Neural cell (in vitro differentiated cells): ENCODE results near the gene ZMIZ2. TPM values are rescaled to one million over a fixed set of nuclear protein-coding genes. Genes with fewer than 3 reads are reported as not detected.

Source experiments
- H2AFZ ChIP-seq: fragments of 200-600, 300-800 bp; sonication (generic), shearing (Covaris generic); 2 replicates; pipeline ENCODE4 v1.6.0; 2014; ENCODE audit warnings: low read depth, mild to moderate bottlenecking, antibody characterized with exemption, low read length, moderate library complexity
- H3F3A ChIP-seq: fragments of 200-600 bp; shearing (Covaris generic); 2 replicates; pipeline ENCODE4 v1.6.1; 2016; ENCODE audit warnings: mild to moderate bottlenecking, moderate library complexity, mixed read lengths, antibody characterized with exemption, low read length; ENCODE audit not compliant: insufficient read depth, poor library complexity, severe bottlenecking
- H3K27ac ChIP-seq: fragments of 200-600, 300-800 bp; sonication (generic), shearing (Covaris generic); 2 replicates; pipeline ENCODE4 v1.5.1; 2014; ENCODE audit warnings: mild to moderate bottlenecking, low read length, moderate library complexity
- H3K27me3 ChIP-seq: fragments of 300-800, 200-600 bp; sonication (generic), shearing (Covaris generic); 2 replicates; pipeline ENCODE4 v1.6.0; 2014; ENCODE audit warnings: mild to moderate bottlenecking, low read depth, low read length, moderate library complexity; ENCODE audit not compliant: insufficient read depth
- H3K36me3 ChIP-seq: fragments of 300-800, 200-600 bp; sonication (generic), shearing (Covaris generic); 2 replicates; pipeline ENCODE4 v1.5.1; 2014; ENCODE audit warnings: mild to moderate bottlenecking, antibody characterized with exemption, low read length, moderate library complexity; ENCODE audit not compliant: insufficient read depth
- H3K4me2 ChIP-seq: fragments of 300-800, 200-600 bp; sonication (generic), shearing (Covaris generic); 2 replicates; pipeline ENCODE4 v1.6.0; 2014; ENCODE audit warnings: mild to moderate bottlenecking, low read length
- H3K4me3 ChIP-seq: fragments of 300-800, 200-600 bp; sonication (generic), shearing (Covaris generic); 2 replicates; pipeline ENCODE4 v1.5.1; 2014; ENCODE audit warnings: mild to moderate bottlenecking, low read length, moderate library complexity
- H3K79me2 ChIP-seq: fragments of 200-600 bp; shearing (Covaris generic); replicated peaks from 2 replicates; pipeline ENCODE4 v1.6.0; 2014; ENCODE audit warnings: mild to moderate bottlenecking, low read length, moderate library complexity; ENCODE audit not compliant: insufficient read depth
- H3K9ac ChIP-seq: fragments of 300-800, 200-600 bp; sonication (generic), shearing (Covaris generic); 2 replicates; pipeline ENCODE4 v1.6.1; 2016; ENCODE audit warnings: mild to moderate bottlenecking, low read length, mixed read lengths
- H3K9me2 ChIP-seq: fragments of 200-600 bp; shearing (Covaris generic); 2 replicates; pipeline ENCODE4 v1.6.1; 2016; ENCODE audit warnings: mild to moderate bottlenecking, low read length, mixed read lengths; ENCODE audit not compliant: insufficient read depth
- H3K9me3 ChIP-seq: fragments of 200-600, 300-800 bp; sonication (generic), shearing (Covaris generic); 2 replicates; pipeline ENCODE4 v1.6.1; 2016; ENCODE audit warnings: mild to moderate bottlenecking, mixed run types, low read length, moderate library complexity, mixed read lengths
- H4K20me1 ChIP-seq: fragments of 200-600 bp; shearing (Covaris generic); 2 replicates; pipeline ENCODE4 v1.6.1; 2016; ENCODE audit warnings: mild to moderate bottlenecking, mixed run types; ENCODE audit not compliant: insufficient read depth
- EP300 ChIP-seq: fragments of 450-650 bp; conservative IDR thresholded peaks from 2 replicates; pipeline ENCODE4 v1.6.1; 2014; ENCODE audit warnings: antibody characterized with exemption, mild to moderate bottlenecking, moderate library complexity; ENCODE audit not compliant: poor library complexity, severe bottlenecking
- EZH2 ChIP-seq: fragments of 200-600, 300-800 bp; shearing (Covaris generic), sonication (generic); IDR thresholded peaks from 2 replicates; pipeline ENCODE4 v1.6.1; 2014; ENCODE audit warnings: antibody characterized with exemption, low read length, borderline replicate concordance, mild to moderate bottlenecking; ENCODE audit not compliant: insufficient read depth, poor library complexity, severe bottlenecking
- MXI1 ChIP-seq: fragments of 450-650 bp; conservative IDR thresholded peaks from 2 replicates; pipeline ENCODE4 v1.6.1; 2014; ENCODE audit warnings: antibody characterized with exemption, mild to moderate bottlenecking; ENCODE audit not compliant: poor library complexity, severe bottlenecking
- POLR2AphosphoS5 ChIP-seq: IDR thresholded peaks from 2 replicates; pipeline ENCODE4 v1.6.1; 2012
- RAD21 ChIP-seq: fragments of 450-650 bp; conservative IDR thresholded peaks from 2 replicates; pipeline ENCODE4 v1.6.1; 2014; ENCODE audit warnings: antibody characterized with exemption, mild to moderate bottlenecking, moderate library complexity
- REST ChIP-seq: IDR thresholded peaks from 2 replicates; pipeline ENCODE4 v1.6.1; 2012; ENCODE audit warnings: borderline replicate concordance
- SMC3 ChIP-seq: fragments of 450-650 bp; conservative IDR thresholded peaks from 2 replicates; pipeline ENCODE4 v1.6.1; 2014; ENCODE audit warnings: antibody characterized with exemption, mild to moderate bottlenecking, moderate library complexity; ENCODE audit not compliant: poor library complexity
- TAF1 ChIP-seq: IDR thresholded peaks from 2 replicates; pipeline ENCODE4 v1.6.1; 2012; ENCODE audit warnings: low read depth
- polyA plus RNA-seq: library from polyadenylated mRNA; depleted of rRNA; stranded (reverse); fragments of >200 nt; gene quantifications from 2 replicates; pipeline ENCODE4 v1.2.3, GENCODE V29; 2014
- TF ChIP-seq, protein P1 (sequence below): fragments of 450-650 bp; IDR thresholded peaks from 2 replicates; pipeline ENCODE4 v1.5.1; 2014; ENCODE audit warnings: antibody characterized with exemption, mild to moderate bottlenecking, moderate library complexity; ENCODE audit not compliant: poor library complexity, severe bottlenecking

ZMIZ2 gene
- polyA plus RNA-seq, 1 donor from 2014 or later, result 18.3 TPM

DNA sequence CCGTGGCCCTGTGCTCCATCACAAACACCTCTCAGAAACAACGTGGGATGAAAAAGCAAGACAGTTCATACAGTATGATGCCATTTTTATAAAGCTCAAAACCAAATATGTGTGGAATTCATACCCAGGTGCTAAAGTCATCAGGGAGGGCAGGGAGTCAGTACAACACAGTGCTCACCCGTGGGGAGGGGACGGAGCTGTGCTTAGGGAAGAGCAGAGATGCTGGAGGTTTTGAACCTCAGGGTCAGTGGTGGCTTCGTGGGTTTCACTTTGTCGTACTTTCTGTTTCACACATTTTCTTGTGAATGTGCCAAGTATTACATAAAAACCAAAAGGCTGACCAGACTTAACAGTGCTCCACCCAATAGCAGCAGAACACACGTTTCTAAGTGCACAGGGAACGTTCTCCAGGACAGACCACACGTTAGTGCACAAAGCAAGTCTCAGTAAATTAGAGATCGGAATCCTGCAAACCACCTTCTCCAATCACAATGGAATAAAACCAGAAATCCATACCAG is 21.2 kb downstream of the ZMIZ2 start:
- H3K36me3 ChIP-seq, result no peaks in the 10 kb centered on the region
- no peak overlapping the region for H2AFZ ChIP-seq
- no peaks in the 10 kb centered on the region for H3K9me2 ChIP-seq
- no peak overlapping the region for H3K9ac ChIP-seq
- H3K27me3 ChIP-seq, result no peaks in the 10 kb centered on the region
- no peak overlapping the region for H3K4me2 ChIP-seq
- H3K9me3 ChIP-seq, result no peaks in the 10 kb centered on the region
- H3F3A ChIP-seq, result no peaks in the 10 kb centered on the region
- TF ChIP-seq RAD21, result no peak
- no peak for TF ChIP-seq POLR2AphosphoS5
- TF ChIP-seq, protein P1, sequence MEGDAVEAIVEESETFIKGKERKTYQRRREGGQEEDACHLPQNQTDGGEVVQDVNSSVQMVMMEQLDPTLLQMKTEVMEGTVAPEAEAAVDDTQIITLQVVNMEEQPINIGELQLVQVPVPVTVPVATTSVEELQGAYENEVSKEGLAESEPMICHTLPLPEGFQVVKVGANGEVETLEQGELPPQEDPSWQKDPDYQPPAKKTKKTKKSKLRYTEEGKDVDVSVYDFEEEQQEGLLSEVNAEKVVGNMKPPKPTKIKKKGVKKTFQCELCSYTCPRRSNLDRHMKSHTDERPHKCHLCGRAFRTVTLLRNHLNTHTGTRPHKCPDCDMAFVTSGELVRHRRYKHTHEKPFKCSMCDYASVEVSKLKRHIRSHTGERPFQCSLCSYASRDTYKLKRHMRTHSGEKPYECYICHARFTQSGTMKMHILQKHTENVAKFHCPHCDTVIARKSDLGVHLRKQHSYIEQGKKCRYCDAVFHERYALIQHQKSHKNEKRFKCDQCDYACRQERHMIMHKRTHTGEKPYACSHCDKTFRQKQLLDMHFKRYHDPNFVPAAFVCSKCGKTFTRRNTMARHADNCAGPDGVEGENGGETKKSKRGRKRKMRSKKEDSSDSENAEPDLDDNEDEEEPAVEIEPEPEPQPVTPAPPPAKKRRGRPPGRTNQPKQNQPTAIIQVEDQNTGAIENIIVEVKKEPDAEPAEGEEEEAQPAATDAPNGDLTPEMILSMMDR, result no peak
- no peak for TF ChIP-seq TAF1
- TF ChIP-seq REST, result no peak
- TF ChIP-seq SMC3, result no peak
- TF ChIP-seq EZH2, result no peak
- TF ChIP-seq MXI1, result no peak
- no peak for TF ChIP-seq EP300
- H3K79me2 ChIP-seq, result no peaks in the 10 kb centered on the region
- no peaks in the 10 kb centered on the region for H4K20me1 ChIP-seq
- H3K27ac ChIP-seq, result no peak overlapping the region
- H3K4me3 ChIP-seq, result no peak overlapping the region

DNA sequence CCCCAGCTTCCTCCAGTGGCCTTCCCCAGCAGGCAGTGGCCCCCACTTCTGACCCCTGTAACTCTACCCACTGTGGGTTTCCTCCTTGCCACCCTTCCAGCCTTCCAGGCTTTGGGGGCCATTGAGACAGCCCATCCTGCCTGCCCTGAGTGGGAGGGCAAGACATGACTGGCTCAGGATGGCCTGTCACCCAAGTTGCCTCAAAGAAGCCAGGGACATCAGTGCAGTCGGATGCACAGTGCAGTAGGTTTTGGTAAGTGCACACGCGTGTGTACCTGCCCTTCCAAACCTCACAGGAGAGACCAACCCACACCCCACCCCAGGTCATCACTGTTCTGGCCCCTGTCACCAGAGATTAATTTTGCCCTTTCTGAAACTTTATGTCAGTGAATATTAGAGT is 22.7 kb downstream of the ZMIZ2 start:
- no peaks in the 10 kb centered on the region for H3K9me2 ChIP-seq
- no peak overlapping the region for H3K9ac ChIP-seq
- TF ChIP-seq SMC3 (no peak), MXI1 (no peak), RAD21 (no peak), EZH2 (no peak), EP300 (no peak), TAF1 (no peak), REST (no peak), POLR2AphosphoS5 (no peak)
- TF ChIP-seq, protein P1, result no peak
- H3K27ac ChIP-seq, result no peak overlapping the region
- H3F3A ChIP-seq, result no peaks in the 10 kb centered on the region
- no peak overlapping the region for H3K4me3 ChIP-seq
- H3K4me2 ChIP-seq, result no peak overlapping the region
- no peaks in the 10 kb centered on the region for H3K79me2 ChIP-seq
- H2AFZ ChIP-seq, result no peak overlapping the region
- no peaks in the 10 kb centered on the region for H4K20me1 ChIP-seq
- no peaks in the 10 kb centered on the region for H3K9me3 ChIP-seq
- H3K36me3 ChIP-seq, result no peaks in the 10 kb centered on the region
- no peaks in the 10 kb centered on the region for H3K27me3 ChIP-seq
